ENCODE data around the gene PNPO.
A peak's percentile ranks its signal among the peaks of the same experiment; 100 is the strongest.
"Not testable (repeated sequence)": the region's sequence is repeated elsewhere in the genome, so short reads cannot be mapped to it uniquely, and the experiment has no call there.

PNPO gene

DNA sequence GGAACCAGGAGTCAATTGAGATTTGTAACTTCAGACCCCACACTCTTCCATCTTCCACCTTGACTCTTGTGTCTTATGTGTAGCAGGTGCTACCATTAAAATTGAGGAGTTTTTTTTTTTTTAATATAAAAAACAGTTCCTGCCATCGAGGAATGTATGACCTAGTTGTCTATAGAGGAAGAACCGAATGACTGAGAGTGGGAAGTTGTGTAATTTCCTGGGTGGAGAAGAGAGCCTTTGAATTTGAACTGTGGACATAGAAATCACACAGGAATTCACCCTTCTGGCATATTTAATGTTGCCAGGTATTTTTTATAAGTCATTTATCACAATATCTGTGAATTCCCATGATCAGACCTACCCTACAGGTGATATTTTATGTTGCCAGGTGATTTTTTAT lies 23.4 kb upstream of the PNPO start:
- DNase-seq (ENCODE audit: low read depth) = no peak

GRCh38 chr17:47918991-47919390 lies 22.4 kb upstream of the PNPO start:
- DNase-seq (ENCODE audit: low read depth) = no peak

GRCh38 chr17:47919889-47920288 lies 21.5 kb upstream of the PNPO start:
- DNase-seq (ENCODE audit: low read depth) = not testable (repeated sequence)

DNA sequence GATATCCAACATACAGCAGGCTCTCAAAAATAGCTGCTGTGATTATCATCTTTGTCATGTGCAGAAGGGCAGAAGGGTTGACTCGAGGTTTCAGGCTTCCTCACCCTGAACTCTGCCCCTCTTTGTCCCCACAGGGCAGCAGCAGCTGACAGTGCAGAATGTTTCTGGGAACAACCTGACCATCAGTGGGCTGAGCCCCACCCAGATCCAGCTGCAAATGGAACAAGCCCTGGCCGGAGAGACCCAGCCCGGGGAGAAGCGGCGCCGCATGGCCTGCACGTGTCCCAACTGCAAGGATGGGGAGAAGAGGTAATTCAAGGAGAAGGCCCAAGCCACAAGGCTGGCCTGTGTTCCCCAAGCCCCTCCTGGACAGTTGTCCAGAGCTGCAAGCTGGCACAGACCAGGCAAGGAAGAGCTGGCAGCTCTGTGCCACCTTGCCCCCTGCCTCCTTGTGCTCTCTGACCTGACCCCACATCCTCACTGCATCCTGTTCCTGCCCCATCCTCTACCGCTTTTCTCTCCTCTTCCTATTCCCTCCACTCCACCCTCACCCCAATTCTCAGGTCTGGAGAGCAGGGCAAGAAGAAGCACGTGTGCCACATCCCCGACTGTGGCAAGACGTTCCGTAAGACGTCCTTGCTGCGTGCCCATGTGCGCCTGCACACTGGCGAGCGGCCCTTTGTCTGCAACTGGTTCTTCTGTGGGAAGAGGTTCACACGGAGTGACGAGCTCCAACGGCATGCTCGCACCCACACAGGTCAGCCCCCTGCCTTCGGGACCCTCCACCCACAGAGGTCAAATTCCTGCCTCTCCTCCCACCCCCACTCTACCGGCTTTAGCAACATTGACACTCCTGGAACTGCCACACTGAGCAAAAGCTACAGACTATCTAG lies 16.3 kb upstream of the PNPO start:
- DNase-seq (ENCODE audit: low read depth) = no peak

GRCh38 chr17:47925678-47925988 lies 15.7 kb upstream of the PNPO start:
- DNase-seq (ENCODE audit: low read depth) = no peak

- DNase-seq (ENCODE audit: low read depth) = no peak
Observed at GRCh38 chr17:47927821-47928400, 13.5 kb upstream of the PNPO start.

DNA sequence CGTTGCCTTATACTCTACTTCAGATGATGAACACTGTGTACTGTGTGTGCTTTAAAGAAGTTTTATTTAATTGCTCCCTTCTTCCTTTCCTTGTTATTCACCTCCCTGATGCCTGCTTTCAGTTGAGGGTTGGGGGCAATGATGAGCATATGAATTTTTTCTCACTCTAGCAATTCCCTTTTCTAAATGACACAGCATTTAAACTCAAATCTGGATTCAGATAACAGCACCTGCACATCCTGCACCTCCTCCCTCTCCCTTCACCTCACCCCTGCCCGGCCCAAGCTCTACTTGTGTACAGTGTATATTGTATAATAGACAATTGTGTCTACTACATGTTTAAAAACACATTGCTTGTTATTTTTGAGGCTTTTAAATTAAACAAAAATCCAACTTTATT lies 13.0 kb upstream of the PNPO start:
- DNase-seq (ENCODE audit: low read depth) = no peak

- DNase-seq (ENCODE audit: low read depth) = no peak
Observed at GRCh38 chr17:47929218-47930000, 12.0 kb upstream of the PNPO start.

DNA sequence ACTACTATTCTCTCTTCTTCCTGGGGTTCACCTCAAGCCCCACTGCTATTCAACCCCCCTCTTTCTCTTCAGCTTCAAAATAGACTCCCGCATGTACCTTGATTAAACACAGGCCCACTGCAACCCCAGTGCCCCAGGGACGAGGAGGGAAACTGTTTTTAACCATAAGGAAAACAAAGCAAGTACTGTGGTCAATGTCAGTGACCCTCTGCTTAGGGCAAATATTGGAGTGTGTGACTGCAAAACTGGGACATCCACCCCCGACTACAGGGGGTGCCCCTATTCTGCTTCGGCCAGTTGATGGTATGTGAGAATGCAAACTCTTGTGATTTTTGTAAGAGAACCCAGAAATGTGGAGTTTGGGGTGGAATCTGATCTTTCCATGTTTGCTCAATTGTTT lies 9.5 kb upstream of the PNPO start:
- DNase-seq (ENCODE audit: low read depth) = no peak

GRCh38 chr17:47934856-47935255 lies 6.5 kb upstream of the PNPO start:
- no peak for DNase-seq (ENCODE audit: low read depth)

DNA sequence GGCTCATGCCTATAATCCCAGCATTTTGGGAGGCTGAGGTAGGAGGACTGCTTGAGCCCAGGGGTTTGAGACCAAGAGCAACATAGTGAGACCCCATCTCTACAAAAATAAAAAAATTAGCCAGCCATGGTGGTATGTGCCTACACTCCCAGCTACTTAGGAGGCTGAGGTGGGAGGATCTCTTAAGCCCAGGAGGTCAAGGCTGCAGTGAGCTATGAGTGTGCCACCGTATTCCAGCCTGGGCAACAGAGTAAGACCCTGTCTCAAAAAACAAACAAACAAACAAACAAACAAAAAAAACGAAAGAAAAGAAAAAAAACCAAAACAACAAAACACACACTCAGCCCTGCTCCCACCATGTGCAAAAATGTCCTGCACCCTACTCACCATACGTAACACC lies 5.9 kb upstream of the PNPO start:
- not testable (repeated sequence) for DNase-seq (ENCODE audit: low read depth)

DNA sequence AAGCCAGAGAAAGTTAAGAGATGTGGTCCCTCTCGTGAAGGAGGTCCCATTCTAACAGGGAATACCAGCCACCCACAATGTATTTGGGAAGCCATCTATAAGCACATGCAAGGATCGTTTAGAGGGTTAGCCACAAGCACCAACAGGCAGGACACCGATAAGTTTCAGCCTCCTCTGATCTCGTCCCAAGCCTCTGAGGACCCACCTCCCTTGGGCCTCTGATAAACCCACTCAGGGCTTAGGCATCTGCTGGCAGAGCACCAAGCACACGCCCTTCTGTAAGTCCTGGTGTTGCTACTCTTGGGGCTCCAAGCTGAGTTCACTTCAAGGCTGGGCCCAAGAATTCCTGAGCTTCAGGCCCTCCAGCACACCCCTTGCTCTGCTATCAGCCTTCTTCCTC lies 5.4 kb upstream of the PNPO start:
- DNase-seq (ENCODE audit: low read depth) = no peak

DNA sequence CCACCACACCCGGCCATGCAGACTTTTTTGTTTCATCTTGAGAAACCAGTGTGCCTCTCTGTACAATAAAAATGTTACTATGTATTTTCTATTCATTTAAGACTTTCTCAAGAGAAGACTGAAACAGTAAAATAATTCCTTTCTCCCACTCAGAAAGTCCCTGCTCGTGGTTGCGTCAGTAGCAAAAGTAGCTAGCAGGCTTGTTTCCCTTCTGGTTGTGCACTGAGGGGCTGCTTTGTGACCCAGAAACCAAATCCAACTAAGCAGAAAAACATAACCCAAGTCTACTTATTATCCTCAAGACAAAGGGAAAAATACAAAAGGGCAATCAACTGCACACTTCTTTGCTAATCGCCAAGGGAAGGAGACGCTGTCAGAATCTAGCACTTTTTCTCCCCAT lies 3.4 kb upstream of the PNPO start:
- no peak for DNase-seq (ENCODE audit: low read depth)

DNA sequence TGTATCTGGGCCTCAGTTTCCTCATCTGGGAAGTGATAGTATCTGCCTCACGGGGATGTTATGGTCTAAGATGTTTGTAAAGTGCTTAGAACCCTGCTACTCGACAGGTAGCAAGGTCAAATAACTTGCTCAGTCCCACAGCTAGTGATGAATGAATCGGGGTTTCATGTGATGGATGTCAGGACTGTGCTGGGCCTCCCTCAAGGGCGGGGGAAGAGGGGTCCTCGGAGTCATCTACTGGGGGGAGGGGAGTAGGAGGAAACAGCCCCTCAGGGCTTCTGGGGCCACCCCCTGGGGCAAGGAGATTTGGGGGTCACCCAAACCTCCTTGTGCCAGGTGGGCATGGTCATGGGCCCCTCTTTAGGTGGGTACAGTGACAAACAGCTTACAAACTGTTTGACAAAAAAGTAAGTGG lies 732 bp downstream of the PNPO start:
- DNase-seq (ENCODE audit: low read depth) = no peak

DNA sequence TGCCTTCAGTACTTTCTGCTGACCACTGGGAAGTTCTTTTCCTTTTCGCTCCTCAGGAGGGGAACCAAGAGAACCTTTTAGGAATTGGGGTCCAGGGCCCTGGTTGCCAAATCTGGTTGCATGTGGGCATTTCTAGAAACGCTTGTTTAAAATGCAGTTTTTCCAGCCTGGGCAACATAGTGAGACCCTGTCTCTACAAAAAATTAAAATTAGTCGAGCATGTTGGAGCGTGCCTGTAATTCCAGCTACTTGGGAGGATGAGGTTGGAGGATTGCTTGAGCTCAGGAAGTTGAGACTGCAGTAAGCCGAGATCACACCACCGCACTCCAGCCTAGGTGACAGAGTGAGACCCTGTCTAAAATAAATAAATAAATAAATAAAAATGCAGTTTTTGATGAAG lies 1.2 kb downstream of the PNPO start:
- no peak for DNase-seq (ENCODE audit: low read depth)

DNA sequence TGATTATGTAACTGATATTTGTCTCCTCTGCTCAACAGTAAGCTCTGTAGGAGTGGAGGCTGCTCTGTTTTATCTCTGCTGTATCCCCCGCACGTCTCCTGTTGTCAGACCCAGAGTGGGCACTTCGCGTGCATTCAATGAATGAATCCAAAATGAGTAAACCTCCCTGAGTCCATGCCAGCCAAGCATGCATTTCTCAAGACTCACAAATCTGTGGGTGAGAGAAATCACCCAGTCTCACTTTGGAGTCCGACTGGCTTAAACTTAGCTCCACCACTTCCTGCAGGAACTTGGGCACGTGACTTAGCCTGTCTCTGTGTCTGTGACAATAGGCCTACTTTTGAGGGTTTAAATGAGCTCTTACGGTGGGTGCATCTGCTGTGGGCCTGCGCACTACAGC lies 3.7 kb downstream of the PNPO start:
- DNase-seq (ENCODE audit: low read depth) = no peak

- no peak for DNase-seq (ENCODE audit: low read depth)
Observed at GRCh38 chr17:47945529-47946508, 4.4 kb downstream of the PNPO start.

DNA sequence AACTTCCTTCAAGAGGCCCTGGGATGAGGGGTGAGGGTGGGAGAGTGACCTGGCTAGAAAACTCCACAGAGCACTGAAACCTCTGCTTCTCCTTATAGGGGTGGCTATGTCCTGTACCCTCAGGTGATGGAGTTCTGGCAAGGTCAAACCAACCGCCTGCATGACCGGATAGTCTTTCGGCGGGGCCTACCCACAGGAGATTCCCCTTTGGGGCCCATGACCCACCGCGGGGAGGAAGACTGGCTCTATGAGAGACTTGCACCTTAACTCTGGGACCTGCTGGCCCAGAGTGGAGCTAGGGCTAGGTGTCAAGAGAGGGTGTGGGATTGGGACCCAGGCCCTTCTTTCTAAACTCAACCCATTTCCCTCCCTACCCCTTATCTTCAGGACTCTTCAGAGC lies 5.1 kb downstream of the PNPO start:
- no peak for DNase-seq (ENCODE audit: low read depth)

GRCh38 chr17:47946929-47947397 lies 5.6 kb downstream of the PNPO start:
- peak; percentile 57 for DNase-seq (ENCODE audit: low read depth)

- no peak for DNase-seq (ENCODE audit: low read depth)
Observed at GRCh38 chr17:47948706-47949196, 7.4 kb downstream of the PNPO start.

DNA sequence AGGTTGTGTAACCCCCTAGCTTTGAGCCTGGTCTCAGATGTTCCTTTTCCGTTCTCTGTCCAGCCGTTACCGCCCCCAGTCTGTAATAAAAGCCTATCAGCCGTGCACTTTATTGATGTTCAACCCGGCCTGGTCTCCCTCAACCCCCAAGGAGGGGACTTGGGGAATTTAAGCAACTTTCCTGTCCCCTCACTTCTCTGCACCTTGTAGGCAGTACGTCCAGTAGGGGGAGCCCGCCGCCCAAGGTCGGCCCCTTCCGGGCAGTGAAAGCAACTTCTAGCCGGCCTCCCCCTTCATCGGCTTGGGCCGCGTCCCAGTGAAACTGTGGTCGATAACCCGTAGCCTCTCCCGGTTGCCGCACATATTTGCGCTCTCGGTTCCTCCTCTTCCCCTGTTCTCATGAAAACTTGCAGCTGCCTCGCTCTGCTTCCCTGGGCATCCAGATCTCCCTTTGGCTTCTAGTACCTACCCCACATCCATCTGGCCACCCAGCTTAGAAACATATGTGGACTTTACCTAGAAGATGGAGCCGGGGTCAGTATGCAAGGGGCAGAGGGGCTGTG lies 7.9 kb downstream of the PNPO start:
- DNase-seq (ENCODE audit: low read depth) = peak; percentile 67
